NCI-H1092 treated with DMSO at 0.1 percent for 48 hours (cell line): ENCODE measurements around the gene DDA1.
"Not testable (repeated sequence)": the region's sequence is repeated elsewhere in the genome, so short reads cannot be mapped to it uniquely, and the experiment has no call there.

ENCODE experiments used
- DNase-seq: peaks from one replicate; lab custom pipeline; 2025; lab: John Stamatoyannopoulos, UW

Gene DDA1

GRCh38 chr19:17309198-17309964, at the start of gene DDA1:
DDA1 (plus strand) TSS chr19:17309563; CDS start chr19:17309655, 92 bp downstream.
- peak; percentile 99 for DNase-seq

- no peak for DNase-seq
Measured at GRCh38 chr19:17259934-17260333, 49.4 kb upstream of the DDA1 start.

GRCh38 chr19:17260842-17261325, 48.5 kb upstream of the DDA1 start:
- DNase-seq: peak; percentile 55

GRCh38 chr19:17262557-17262956, 46.8 kb upstream of the DDA1 start:
- DNase-seq: no peak

GRCh38 chr19:17263712-17264640, 45.4 kb upstream of the DDA1 start:
- no peak for DNase-seq

- DNase-seq: no peak
Measured at GRCh38 chr19:17264641-17264979, 44.8 kb upstream of the DDA1 start, which contains the start of gene USHBP1. USHBP1 (minus strand) TSS chr19:17264745; CDS start chr19:17264299, 446 bp downstream.

GRCh38 chr19:17266026-17266425, 43.3 kb upstream of the DDA1 start:
- no peak for DNase-seq

GRCh38 chr19:17266589-17266974, 42.8 kb upstream of the DDA1 start:
- no peak for DNase-seq

GRCh38 chr19:17266975-17267788, 42.2 kb upstream of the DDA1 start, which contains the start of gene BABAM1:
BABAM1 (plus strand) TSS chr19:17267443; CDS start chr19:17268807, 1,364 bp downstream.
- DNase-seq: peak; percentile 98

GRCh38 chr19:17268754-17269153, 40.6 kb upstream of the DDA1 start:
- no peak for DNase-seq

GRCh38 chr19:17274892-17275291, 34.5 kb upstream of the DDA1 start:
- DNase-seq: not testable (repeated sequence)

- DNase-seq: no peak
Measured at GRCh38 chr19:17275441-17276175, 33.8 kb upstream of the DDA1 start.

GRCh38 chr19:17279436-17279835, 29.9 kb upstream of the DDA1 start:
- no peak for DNase-seq

GRCh38 chr19:17281391-17282304, 27.7 kb upstream of the DDA1 start, which contains the start of gene ANKLE1:
ANKLE1 (plus strand) TSS chr19:17281901; CDS start chr19:17281921, 20 bp downstream.
- DNase-seq: peak; percentile 4

GRCh38 chr19:17282488-17283125, 26.8 kb upstream of the DDA1 start:
- peak; percentile 83 for DNase-seq

- no peak for DNase-seq
Measured at GRCh38 chr19:17283504-17283996, 25.8 kb upstream of the DDA1 start.

- no peak for DNase-seq
Measured at GRCh38 chr19:17285415-17286135, 23.8 kb upstream of the DDA1 start.

GRCh38 chr19:17286263-17286662, 23.1 kb upstream of the DDA1 start:
- no peak for DNase-seq
